Thyroid gland (tissue), 4 donors: ENCODE measurements around the gene TAPBP.

Experiments used
- POLR2A ChIP-seq, 2 donors: fragments of 450-650 bp; IDR thresholded peaks; one replicate each; pipeline ENCODE4 v1.6.1; 2017; ENCODE audit warnings: antibody characterized with exemption in 2 of 2, mild to moderate bottlenecking in 2 of 2, moderate library complexity in 1 of 2
- TF ChIP-seq, protein P1 (sequence below), 6 experiments: fragments of 200-600 bp in 3 of 6; fragments of 450-650 bp in 3 of 6; sonication (generic) in 3 of 6; IDR thresholded peaks; one replicate each; pipeline ENCODE4 v1.5.1; 2016 to 2019; ENCODE audit warnings: antibody characterized with exemption in 6 of 6, mild to moderate bottlenecking in 2 of 6, inconsistent platforms in 1 of 6, moderate library complexity in 1 of 6

DNA sequence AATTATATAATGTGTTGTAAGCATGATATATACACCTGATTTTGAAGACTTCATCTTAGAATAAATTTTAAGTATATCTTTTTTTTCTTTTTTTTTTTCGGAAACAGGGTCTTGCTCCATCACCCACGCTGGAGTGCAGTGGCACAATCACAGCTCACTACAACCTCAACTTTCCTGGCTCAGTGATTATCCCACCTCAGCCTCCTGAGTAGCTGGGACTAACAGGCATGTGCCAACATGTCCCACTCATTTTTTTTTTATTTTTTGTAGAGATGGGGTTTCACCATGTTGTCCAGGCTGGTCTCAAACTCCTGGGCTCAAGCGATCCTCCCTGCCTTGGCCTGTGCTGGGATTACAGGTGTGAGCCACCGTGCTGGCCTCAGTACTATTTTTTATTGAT, 59.3 kb downstream of the TAPBP start:
- TF ChIP-seq, protein P1, sequence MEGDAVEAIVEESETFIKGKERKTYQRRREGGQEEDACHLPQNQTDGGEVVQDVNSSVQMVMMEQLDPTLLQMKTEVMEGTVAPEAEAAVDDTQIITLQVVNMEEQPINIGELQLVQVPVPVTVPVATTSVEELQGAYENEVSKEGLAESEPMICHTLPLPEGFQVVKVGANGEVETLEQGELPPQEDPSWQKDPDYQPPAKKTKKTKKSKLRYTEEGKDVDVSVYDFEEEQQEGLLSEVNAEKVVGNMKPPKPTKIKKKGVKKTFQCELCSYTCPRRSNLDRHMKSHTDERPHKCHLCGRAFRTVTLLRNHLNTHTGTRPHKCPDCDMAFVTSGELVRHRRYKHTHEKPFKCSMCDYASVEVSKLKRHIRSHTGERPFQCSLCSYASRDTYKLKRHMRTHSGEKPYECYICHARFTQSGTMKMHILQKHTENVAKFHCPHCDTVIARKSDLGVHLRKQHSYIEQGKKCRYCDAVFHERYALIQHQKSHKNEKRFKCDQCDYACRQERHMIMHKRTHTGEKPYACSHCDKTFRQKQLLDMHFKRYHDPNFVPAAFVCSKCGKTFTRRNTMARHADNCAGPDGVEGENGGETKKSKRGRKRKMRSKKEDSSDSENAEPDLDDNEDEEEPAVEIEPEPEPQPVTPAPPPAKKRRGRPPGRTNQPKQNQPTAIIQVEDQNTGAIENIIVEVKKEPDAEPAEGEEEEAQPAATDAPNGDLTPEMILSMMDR (IDR thresholded peaks at IDR 0.05), result no peak
- no peak for TF ChIP-seq POLR2A (IDR thresholded peaks at IDR 0.05)
